CD4-positive, alpha-beta T cell (primary cell): ENCODE measurements around the gene GCDH. TPM values are rescaled to one million over a fixed set of nuclear protein-coding genes. Genes with fewer than 3 reads are reported as not detected.

ENCODE experiments used
- ATAC-seq: fragments of 200-7000 bp; cut with Tn5 transposase; one replicate; pipeline ENCODE4 v1.10.0; 2022; ENCODE audit warnings: mild to moderate bottlenecking; ENCODE audit not compliant: poor library complexity
- CTCF ChIA-PET: fragments of 350-600 bp; sonication (Branson Sonifier 250); formaldehyde crosslinking; loops from one replicate; lab custom pipeline; 2021; ENCODE audit warnings: antibody characterized with exemption, inconsistent platforms; lab: Charles Lee
- POLR2A ChIA-PET: fragments of 350-600 bp; sonication (Branson Sonifier 250); formaldehyde crosslinking; loops from one replicate; lab custom pipeline; 2021; ENCODE audit warnings: antibody characterized with exemption, inconsistent platforms; lab: Charles Lee
- DNase-seq, 14 experiments: peaks; one replicate each; pipeline ENCODE4 v3.0.0-alpha.2; 2013 to 2020; ENCODE audit warnings: mixed read lengths in 2 of 14
- H3K27ac ChIP-seq, 2 donors: one replicate each; pipeline versions ENCODE4 v1.5.1 to v1.7.0; 2013; ENCODE audit warnings: low read length in 2 of 2, low read depth in 1 of 2, mild to moderate bottlenecking in 1 of 2
- H3K27me3 ChIP-seq, 2 experiments: 1 replicate in 1 of 2; 2 replicates in 1 of 2; pipeline versions ENCODE4 v1.6.1 to v1.7.0; 2013; ENCODE audit warnings: low read length in 2 of 2, control low read depth in 1 of 2, mild to moderate bottlenecking in 1 of 2, moderate library complexity in 1 of 2; ENCODE audit not compliant: insufficient read depth in 2 of 2, control insufficient read depth in 1 of 2
- H3K36me3 ChIP-seq: one replicate; pipeline ENCODE4 v1.6.1; 2013; ENCODE audit warnings: low read length, control low read depth; ENCODE audit not compliant: insufficient read depth
- H3K4me1 ChIP-seq: one replicate; pipeline ENCODE4 v1.6.1; 2013; ENCODE audit warnings: low read length, control low read depth; ENCODE audit not compliant: insufficient read depth
- H3K4me3 ChIP-seq: one replicate; pipeline ENCODE4 v1.5.1; 2013; ENCODE audit warnings: mild to moderate bottlenecking, low read length, moderate library complexity
- H3K9me3 ChIP-seq, 2 experiments: 1 replicate in 1 of 2; 2 replicates in 1 of 2; pipeline versions ENCODE4 v1.6.1 to v1.7.0; 2013; ENCODE audit warnings: low read length in 2 of 2, mild to moderate bottlenecking in 2 of 2, control low read depth in 1 of 2, moderate library complexity in 1 of 2; ENCODE audit not compliant: control insufficient read depth in 1 of 2, insufficient read depth in 1 of 2
- H3K27ac Mint-ChIP-seq: one replicate; pipeline ENCODE4 v1.8.0; 2020; ENCODE audit warnings: mixed read lengths
- H3K27me3 Mint-ChIP-seq: one replicate; pipeline ENCODE4 v1.8.0; 2021; ENCODE audit warnings: mixed read lengths
- H3K36me3 Mint-ChIP-seq: one replicate; pipeline ENCODE4 v1.8.0; 2021; ENCODE audit warnings: low read depth, mixed read lengths
- H3K4me1 Mint-ChIP-seq: one replicate; pipeline ENCODE4 v1.8.0; 2021; ENCODE audit warnings: low read depth, mixed read lengths
- H3K4me3 Mint-ChIP-seq: one replicate; pipeline ENCODE4 v1.8.0; 2020; ENCODE audit warnings: mild to moderate bottlenecking, mixed read lengths
- H3K9me3 Mint-ChIP-seq: one replicate; pipeline ENCODE4 v1.8.0; 2020; ENCODE audit warnings: mixed read lengths
- intact Hi-C, 2 experiments: fragments of 100-400 bp; cut with DNase I in 1 of 2; cut with micrococcal nuclease in 1 of 2; formaldehyde crosslinking; loops; one replicate each; pipeline versions ENCODE4 v1.15.1 to v1.9.0; 2023 to 2025; cut with DNase I, micrococcal nuclease
- total RNA-seq, 174 experiments: library from RNA in 2 of 174; stranded (reverse) in 2 of 174; gene quantifications; one replicate each; pipeline ENCODE4 v1.2.3 and lab custom pipeline; 2021 to 2026
- TF ChIP-seq, protein P1 (sequence below): fragments of 200-600 bp; IDR thresholded peaks from one replicate; pipeline ENCODE4 v1.8.0; 2022; ENCODE audit warnings: antibody characterized with exemption, mild to moderate bottlenecking

Gene GCDH
- total RNA-seq, 2 experiments from 2014 or later: 39.2 to 42.1 TPM

DNA sequence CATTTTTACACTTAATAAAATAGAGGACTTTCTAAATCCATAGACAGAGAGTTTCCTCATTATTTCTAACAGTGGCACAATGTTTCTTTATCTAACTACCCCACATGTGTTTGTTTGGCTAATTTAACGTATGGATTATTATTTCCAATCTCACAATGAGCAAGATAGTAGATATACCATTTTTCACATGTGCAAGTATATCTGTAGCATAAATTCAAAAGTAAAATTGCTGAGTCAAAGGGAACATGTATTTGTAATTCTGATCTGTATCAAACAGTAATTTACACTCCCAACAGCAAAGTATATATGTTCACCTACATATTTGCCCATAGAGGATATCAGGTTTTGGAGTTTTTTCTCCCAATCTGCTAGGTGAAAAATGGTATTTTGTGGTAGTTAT is 34.3 kb upstream of the GCDH start:
- DNase-seq (no peak), ATAC-seq (no peak)
- no peaks in the 10 kb centered on the region for H3K9me3 Mint-ChIP-seq
- intact Hi-C loops: no loop called here
- H3K27ac Mint-ChIP-seq: no peak overlapping the region
- H3K9me3 ChIP-seq: peaks cover 0 to 27% of the 10 kb centered on the region in 2 experiments
- H3K36me3 Mint-ChIP-seq: no peaks in the 10 kb centered on the region
- no peak overlapping the region for H3K4me3 ChIP-seq
- no peaks in the 10 kb centered on the region for H3K27me3 ChIP-seq
- TF ChIP-seq, protein P1, sequence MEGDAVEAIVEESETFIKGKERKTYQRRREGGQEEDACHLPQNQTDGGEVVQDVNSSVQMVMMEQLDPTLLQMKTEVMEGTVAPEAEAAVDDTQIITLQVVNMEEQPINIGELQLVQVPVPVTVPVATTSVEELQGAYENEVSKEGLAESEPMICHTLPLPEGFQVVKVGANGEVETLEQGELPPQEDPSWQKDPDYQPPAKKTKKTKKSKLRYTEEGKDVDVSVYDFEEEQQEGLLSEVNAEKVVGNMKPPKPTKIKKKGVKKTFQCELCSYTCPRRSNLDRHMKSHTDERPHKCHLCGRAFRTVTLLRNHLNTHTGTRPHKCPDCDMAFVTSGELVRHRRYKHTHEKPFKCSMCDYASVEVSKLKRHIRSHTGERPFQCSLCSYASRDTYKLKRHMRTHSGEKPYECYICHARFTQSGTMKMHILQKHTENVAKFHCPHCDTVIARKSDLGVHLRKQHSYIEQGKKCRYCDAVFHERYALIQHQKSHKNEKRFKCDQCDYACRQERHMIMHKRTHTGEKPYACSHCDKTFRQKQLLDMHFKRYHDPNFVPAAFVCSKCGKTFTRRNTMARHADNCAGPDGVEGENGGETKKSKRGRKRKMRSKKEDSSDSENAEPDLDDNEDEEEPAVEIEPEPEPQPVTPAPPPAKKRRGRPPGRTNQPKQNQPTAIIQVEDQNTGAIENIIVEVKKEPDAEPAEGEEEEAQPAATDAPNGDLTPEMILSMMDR: no peak
- no peaks in the 10 kb centered on the region for H3K4me1 ChIP-seq
- POLR2A ChIA-PET: no interaction called here
- no peaks in the 10 kb centered on the region for H3K4me1 Mint-ChIP-seq
- H3K36me3 ChIP-seq: no peaks in the 10 kb centered on the region
- no peak overlapping the region for H3K27ac ChIP-seq
- CTCF ChIA-PET: no interaction called here
- peaks cover 5% of the 10 kb centered on the region for H3K27me3 Mint-ChIP-seq
- no peak overlapping the region for H3K4me3 Mint-ChIP-seq

DNA sequence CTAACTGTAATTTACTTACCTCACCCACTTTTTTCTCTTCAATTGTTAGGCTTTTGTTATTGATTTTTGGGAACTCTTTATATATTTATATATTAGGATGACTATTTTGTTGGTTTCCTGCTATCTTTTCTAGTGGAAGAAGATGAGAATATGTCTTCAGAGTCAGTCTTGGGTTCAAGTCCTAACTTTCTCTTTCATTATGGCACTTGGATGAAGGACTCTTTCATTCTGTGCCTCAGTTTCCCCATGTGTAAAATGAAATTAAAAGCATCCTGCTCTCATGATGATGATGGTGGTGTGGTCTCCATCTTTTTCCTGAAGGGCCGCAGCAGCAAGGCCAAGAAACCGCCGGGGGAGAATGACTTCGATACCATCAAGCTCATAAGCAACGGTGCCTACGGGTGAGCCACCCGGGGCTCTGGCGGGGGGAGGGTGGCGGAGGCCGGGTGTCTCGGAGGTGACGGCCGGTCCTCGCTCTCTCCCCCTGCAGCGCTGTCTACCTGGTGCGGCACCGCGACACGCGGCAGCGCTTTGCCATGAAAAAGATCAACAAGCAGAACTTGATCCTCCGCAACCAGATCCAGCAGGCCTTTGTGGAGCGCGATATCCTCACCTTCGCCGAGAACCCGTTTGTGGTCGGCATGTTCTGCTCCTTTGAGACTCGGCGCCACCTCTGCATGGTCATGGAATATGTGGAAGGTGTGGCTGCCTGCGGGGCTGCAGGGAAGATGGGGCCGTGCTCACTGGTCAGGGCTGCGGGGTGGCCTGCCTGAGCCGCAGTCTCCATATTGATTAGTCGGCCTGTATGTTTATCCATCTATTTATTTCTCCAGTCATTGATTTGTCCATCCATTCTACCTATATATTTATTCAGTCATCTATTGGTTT is 32.7 kb upstream of the GCDH start:
- no peaks in the 10 kb centered on the region for H3K4me1 Mint-ChIP-seq
- no peak overlapping the region for H3K27ac Mint-ChIP-seq
- intact Hi-C loops: no loop called here
- no peak overlapping the region for H3K4me3 ChIP-seq
- H3K4me1 ChIP-seq: no peaks in the 10 kb centered on the region
- H3K9me3 ChIP-seq: peaks cover 0 to 27% of the 10 kb centered on the region in 2 experiments
- H3K27ac ChIP-seq: no peak overlapping the region
- ATAC-seq (no peak), DNase-seq (no peak)
- no peaks in the 10 kb centered on the region for H3K27me3 ChIP-seq
- no peaks in the 10 kb centered on the region for H3K9me3 Mint-ChIP-seq
- peaks cover 5% of the 10 kb centered on the region for H3K27me3 Mint-ChIP-seq
- TF ChIP-seq, protein P1: no peak
- ChIA-PET CTCF (no interaction called here), POLR2A (no interaction called here)
- no peaks in the 10 kb centered on the region for H3K36me3 ChIP-seq
- no peak overlapping the region for H3K4me3 Mint-ChIP-seq
- H3K36me3 Mint-ChIP-seq: no peaks in the 10 kb centered on the region

- CTCF ChIA-PET: no interaction called here
- no peaks in the 10 kb centered on the region for H3K4me1 Mint-ChIP-seq
- intact Hi-C loops: no loop called here
Observed at GRCh38 chr19:12859546-12859945, 31.4 kb upstream of the GCDH start.

More at GRCh38 chr19:12859546-12859945, 31.4 kb upstream of the GCDH start:
- H3K4me3 Mint-ChIP-seq: no peak overlapping the region
- H3K4me3 ChIP-seq: no peak overlapping the region
- no peaks in the 10 kb centered on the region for H3K36me3 Mint-ChIP-seq
- H3K9me3 ChIP-seq: peaks cover 0 to 27% of the 10 kb centered on the region in 2 experiments
- peaks cover 8% of the 10 kb centered on the region for H3K27me3 Mint-ChIP-seq
- no peaks in the 10 kb centered on the region for H3K36me3 ChIP-seq
- H3K9me3 Mint-ChIP-seq: no peaks in the 10 kb centered on the region
- TF ChIP-seq, protein P1: no peak
- POLR2A ChIA-PET: no interaction called here
- no peaks in the 10 kb centered on the region for H3K4me1 ChIP-seq
- DNase-seq (no peak), ATAC-seq (no peak)
- no peaks in the 10 kb centered on the region for H3K27me3 ChIP-seq
- no peak overlapping the region for H3K27ac ChIP-seq
- H3K27ac Mint-ChIP-seq: no peak overlapping the region
